ENCODE results near the gene DIS3L2.

DNA sequence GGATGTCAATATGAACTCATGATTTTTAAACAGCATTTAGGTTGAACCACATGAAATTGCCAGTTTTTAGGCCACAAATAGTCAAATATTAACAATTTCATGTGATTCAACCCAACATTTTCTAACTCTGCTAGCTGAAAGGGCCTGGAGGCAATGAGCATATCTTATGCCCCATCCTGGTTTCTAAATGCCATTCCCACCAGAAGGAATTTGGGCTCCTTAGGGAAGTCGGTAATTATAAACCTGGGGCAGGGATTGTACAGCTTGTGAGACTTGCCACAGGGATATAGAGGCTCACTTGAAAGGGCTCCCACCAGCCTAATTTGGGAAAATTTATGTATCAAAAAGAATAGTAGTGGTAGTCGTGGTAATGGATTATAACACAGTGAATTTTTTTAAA, 238.7 kb downstream of the DIS3L2 start:
- TF ChIP-seq, protein P1, sequence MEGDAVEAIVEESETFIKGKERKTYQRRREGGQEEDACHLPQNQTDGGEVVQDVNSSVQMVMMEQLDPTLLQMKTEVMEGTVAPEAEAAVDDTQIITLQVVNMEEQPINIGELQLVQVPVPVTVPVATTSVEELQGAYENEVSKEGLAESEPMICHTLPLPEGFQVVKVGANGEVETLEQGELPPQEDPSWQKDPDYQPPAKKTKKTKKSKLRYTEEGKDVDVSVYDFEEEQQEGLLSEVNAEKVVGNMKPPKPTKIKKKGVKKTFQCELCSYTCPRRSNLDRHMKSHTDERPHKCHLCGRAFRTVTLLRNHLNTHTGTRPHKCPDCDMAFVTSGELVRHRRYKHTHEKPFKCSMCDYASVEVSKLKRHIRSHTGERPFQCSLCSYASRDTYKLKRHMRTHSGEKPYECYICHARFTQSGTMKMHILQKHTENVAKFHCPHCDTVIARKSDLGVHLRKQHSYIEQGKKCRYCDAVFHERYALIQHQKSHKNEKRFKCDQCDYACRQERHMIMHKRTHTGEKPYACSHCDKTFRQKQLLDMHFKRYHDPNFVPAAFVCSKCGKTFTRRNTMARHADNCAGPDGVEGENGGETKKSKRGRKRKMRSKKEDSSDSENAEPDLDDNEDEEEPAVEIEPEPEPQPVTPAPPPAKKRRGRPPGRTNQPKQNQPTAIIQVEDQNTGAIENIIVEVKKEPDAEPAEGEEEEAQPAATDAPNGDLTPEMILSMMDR (IDR thresholded peaks at IDR 0.05) = no peak
- TF ChIP-seq POLR2AphosphoS5 (IDR thresholded peaks at IDR 0.05; ENCODE audit: insufficient read depth in 1 of 2, low read depth in 1 of 2) = no peak
- TF ChIP-seq POLR2A (IDR thresholded peaks at IDR 0.05) = no peak
